HG03558 (cell line): ENCODE measurements around the gene ADGRG7.
"Not testable (repeated sequence)": the region's sequence is repeated elsewhere in the genome, so short reads cannot be mapped to it uniquely, and the experiment has no call there.

Experiments
- ATAC-seq: cut with Tn5 transposase; IDR thresholded peaks from one replicate; pipeline ENCODE4 v1.9.1; 2021; ENCODE audit warnings: moderate number of reproducible peaks; ENCODE audit not compliant: unreplicated experiment; ENCODE audit errors: extremely low read depth

The ADGRG7 gene, protein sequence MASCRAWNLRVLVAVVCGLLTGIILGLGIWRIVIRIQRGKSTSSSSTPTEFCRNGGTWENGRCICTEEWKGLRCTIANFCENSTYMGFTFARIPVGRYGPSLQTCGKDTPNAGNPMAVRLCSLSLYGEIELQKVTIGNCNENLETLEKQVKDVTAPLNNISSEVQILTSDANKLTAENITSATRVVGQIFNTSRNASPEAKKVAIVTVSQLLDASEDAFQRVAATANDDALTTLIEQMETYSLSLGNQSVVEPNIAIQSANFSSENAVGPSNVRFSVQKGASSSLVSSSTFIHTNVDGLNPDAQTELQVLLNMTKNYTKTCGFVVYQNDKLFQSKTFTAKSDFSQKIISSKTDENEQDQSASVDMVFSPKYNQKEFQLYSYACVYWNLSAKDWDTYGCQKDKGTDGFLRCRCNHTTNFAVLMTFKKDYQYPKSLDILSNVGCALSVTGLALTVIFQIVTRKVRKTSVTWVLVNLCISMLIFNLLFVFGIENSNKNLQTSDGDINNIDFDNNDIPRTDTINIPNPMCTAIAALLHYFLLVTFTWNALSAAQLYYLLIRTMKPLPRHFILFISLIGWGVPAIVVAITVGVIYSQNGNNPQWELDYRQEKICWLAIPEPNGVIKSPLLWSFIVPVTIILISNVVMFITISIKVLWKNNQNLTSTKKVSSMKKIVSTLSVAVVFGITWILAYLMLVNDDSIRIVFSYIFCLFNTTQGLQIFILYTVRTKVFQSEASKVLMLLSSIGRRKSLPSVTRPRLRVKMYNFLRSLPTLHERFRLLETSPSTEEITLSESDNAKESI

DNA sequence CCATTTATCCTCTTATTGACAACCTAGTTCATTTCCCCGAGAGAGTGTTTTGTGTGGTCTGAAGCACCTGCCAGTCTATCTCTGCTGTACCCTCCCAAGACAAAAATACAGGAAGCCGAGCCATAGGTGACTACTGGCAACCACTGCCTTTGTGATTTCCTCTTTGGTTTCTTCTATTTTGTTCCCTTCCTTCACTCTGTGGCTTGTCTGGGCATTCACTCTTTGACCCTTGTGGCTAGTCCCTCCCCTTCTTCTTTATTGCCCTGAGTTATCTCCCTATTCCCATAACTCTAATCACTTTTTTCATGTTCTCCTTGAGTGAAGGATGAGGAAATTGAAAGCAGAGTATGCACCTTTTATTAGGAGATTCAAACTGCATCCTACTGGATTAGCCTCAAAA is at the start of gene ADGRG7:
Gene ADGRG7, plus strand, starts transcription at position 297 of the 400 bp plus-strand sequence. CDS start 256 bp downstream, outside the sequence.
- no peak for ATAC-seq

DNA sequence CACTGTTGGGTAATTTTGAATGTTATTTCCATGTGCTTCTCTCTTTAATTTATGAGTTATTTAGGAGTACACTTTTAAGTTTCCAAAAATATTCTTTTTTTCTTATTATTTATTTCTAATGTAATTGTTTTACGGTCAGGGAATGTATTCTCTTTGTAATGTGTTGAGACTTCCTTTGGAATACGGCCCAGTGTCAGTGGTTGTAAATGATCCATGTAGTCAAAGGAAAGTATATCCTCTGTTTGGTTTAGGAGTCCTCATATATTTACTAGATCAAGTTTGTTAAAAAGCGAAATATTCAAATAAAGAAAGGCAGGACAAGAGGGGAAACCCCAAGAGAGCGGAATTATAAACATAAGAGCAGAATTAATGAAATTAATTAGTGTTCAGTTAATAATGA is 49.0 kb upstream of the ADGRG7 start:
- no peak for ATAC-seq

DNA sequence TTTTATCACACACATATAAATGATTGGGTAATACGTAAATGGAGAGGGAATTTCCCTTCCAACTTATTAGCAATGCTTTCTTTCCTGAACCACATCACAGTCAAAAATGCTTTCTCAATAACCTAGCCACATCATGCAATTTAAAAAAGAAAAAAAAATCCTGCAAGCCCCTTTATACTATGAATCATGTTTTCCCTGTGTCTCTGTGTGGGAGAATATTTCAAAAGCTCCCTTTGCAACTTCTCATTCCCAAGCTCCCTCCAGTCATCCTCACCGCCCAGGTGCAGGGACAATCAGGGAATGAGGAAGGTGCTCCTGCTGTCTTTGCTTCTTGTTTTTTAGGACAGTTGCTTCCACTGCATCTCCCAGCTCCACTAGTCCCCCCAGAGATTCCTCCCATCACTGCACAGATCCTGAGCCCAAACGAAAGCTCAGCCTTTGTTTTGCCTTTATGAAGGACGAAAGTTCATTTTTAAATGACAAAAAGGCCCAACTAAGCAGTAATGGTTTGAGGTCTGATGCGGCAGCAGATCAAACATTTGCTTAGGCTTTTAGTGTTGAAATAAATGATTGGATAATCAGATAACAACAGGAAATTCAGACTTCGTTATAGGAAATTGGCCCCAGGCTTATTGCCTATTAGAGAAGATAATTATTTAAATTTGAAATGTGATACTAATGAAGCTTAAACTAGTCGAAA is 47.8 kb upstream of the ADGRG7 start:
- no peak for ATAC-seq

DNA sequence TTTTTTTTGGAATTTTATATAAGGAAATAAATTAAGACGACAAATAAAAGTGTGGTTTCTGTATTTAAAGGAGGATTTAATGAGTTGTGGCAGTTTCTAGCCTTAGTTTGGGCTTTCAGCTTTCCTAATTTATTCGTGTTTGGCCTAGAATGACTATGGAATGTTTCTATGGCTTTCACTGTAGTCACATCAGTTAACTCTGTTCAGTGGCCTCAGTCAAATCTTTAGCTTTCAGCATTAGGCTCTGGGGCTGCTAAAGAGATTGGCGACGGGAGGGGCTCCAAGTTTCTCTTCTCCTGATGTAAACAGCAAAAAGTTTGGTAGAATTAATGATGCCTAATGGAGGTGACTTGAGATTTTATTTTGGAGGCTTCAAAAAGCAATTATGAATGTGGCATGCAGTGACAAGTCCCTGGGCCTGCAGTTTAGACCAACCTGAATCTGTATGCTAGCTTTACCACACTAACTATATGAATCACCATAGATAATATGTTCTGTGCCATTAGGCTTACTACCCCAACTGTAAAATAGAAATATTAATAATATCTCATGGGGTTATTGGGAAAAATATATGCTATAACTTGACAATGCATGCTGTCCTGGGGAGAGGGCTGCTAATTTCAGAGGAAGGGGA is 47.1 kb upstream of the ADGRG7 start:
- no peak for ATAC-seq

DNA sequence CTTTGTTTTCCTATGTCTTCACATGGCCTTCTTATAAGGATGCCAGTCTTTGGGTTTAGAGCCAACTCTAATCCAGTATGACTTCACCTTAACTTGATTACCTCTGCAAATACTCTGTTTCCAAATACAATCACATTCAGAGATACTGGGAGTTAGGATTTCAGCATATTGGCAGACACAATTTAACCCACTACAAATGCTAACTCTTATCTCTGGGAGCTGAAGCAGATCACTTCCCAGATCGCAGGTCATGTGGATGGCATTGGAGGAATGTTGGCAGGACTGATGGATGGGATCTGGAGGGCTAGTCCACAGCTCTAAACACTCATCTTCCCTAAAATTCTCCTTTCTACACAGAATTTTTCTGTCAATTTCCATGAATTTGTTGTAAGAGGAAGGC is 46.2 kb upstream of the ADGRG7 start:
- no peak for ATAC-seq

DNA sequence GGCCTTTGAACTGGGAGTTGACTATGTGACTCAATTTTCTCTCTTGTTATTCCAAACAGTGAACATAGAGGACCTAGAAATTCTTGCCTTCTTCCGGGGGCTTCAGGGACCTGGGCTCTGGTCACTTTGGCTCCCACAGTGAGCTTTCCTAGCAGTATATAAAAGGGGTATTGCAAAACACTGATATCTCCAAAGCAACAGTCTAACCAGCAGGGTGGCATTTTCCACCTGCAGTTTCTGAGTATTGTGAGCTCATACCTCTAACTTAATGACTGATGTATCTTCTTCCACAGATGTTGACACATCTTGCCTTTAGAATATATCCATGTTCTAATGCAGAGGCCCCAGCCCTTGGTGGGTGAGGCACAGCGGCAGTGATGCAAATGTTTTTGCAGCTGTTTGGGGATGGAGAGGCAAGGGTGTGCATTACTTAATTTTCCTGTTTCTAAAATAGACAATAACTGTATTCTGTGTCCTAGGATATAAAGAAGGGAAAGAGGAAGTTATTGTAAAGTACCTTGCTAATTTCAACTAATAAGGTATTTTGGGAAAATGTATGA is 45.7 kb upstream of the ADGRG7 start:
- no peak for ATAC-seq

DNA sequence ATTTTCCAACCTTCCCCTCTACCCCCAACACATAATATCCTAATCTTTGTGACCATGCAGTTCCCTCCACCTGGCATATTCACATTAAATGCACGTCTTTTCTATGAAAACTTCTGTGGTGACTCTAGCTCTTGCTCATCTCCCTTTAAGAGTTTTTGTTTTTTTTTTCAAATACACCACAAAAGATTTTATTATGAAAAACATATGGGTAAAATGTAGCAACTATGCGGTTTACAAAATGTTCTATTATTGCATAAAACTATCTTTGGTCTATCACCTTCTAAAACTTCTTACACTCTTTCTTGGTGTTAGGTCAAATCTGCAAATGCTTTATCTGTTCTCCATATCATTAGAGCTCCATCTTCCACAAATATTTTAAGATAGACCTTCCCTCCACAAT is 38.6 kb upstream of the ADGRG7 start:
- ATAC-seq = no peak

DNA sequence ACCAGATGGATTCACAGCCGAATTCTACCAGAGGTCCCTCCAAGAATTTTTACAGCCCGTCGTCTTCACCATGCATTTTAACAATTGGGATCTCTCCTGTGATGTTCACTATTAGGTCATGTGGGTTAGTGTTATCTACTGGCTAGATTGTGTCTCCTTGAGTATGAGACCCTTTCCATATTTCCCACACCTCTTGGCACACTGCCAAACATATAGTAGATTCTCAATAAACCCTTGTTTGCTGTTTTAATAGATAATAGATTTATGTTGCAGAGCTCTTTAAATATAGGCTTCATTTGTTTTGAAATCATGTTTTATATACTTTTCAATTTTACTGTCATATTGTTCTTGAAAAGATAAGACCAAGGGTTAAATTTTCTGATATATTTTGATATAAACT is 34.9 kb upstream of the ADGRG7 start:
- ATAC-seq = no peak

DNA sequence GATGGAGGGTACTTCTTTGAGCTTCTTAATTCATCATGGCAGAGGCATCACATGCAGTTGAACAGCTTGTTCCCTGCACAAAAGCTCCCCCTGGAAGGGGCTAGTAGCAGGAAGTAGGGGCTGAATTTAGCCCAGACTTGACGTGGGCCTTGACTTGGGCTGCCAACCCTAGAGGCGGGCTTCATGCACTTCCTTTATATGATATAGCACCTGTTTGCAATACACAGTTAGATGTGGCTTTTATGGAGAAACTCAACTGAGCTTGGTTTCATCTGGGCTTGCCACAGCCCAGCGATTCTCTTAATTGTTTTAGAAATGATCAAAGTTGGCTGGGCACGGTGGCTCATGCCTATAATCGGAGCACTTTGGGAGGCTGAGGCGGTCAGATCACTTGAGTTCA is 33.7 kb upstream of the ADGRG7 start:
- no peak for ATAC-seq

DNA sequence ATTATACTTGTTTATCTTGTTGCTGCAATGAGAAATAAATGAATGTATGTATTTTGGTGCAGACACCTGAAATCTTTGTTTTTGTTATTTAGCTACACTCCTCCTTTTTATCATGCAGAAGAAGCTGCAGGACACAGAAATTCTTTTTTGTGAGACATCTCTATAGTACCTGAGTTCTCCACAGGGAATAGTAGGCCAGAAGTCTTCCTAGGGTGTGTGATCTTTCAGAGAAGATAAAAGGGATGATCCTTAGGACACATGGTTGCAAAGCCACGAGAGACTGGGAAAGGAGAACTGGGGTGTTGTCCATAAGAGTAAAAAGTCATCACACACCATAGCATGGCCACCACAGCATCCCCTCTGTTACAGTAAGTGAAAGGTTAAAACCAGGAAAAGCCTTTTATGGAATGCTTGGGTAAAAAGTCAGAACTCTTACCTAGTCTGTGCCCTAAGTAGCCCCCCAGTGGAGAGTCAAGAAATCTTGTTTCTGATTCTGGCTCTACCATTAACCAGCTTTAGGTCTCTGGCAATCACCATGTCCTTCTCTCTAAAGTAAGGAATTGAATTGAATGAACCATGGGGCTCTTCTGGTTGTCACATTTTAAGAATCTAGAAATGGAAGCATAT is 31.9 kb upstream of the ADGRG7 start:
- no peak for ATAC-seq

DNA sequence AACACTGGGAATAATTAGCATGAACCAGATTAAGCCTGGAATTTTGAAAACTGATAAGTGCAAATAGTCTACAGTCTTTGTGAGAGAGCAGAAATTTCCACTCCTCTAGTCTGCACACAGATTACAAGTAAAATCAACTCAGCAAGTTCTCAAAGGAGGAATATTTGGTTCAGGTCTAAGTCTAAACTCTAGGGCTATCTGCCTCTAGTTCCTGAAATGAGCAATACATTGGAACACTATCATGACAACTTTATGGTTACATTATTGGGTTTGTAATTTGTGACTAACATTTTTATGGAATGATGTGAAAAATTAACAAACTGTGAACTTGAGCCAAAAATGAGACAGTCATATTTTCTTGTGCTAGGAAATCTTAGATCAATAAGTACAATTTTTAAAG is 30.8 kb upstream of the ADGRG7 start:
- no peak for ATAC-seq

DNA sequence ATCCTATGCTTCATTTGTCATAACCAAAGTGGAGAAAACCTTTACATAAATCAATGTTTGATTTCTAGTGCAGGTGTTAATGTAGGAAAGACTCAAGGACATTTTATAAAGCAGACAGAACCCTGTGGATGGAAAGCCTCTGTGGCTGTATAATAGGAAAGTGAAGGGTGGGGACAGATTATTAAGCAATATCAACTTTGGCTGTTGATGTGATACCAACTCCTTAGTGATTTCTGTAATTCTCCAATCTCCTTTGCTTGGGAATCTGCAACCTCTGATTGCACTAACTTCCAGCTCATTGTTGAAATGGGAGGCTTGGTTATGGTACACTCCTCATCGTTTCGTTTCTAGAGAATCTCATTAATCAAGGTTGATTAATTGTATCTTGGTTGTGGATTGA is 29.3 kb upstream of the ADGRG7 start:
- ATAC-seq = no peak

DNA sequence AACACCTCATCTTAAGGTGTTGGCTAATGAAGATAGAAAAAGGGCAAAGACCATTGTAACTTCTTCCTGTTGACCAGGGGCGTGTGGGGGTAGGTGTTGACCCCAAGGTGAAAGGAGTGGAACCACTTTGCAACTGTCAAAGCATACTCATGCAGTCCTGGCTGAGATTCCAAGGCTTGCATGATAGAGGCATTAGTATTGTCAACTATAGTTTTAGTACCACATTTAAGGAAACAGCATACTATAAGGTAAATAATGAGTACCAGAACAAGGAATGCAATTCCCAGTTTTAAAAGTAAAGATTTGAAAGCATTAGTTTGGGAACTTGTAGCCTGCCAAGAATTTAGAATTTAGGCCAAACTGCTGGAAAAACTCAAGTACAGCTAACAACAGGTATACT is 27.8 kb upstream of the ADGRG7 start:
- no peak for ATAC-seq

DNA sequence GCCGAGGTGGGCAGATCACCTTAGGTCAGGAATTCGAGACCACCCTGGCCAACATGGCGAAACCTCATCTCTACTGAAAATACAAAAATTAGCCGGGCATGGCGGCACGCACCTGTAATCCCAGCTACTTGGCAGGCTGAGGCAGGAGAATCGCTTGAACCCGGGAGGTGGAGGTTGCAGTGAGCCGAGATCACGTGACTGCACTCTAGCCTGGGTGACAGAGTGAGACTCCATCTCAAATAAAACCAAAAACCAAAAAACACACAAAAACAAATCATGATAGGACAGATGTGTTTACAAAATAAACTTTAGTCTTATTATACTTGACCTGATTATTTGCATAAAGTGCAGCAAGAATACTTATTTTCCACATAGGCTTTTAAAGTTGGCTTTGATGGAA is 27.2 kb upstream of the ADGRG7 start:
- not testable (repeated sequence) for ATAC-seq

DNA sequence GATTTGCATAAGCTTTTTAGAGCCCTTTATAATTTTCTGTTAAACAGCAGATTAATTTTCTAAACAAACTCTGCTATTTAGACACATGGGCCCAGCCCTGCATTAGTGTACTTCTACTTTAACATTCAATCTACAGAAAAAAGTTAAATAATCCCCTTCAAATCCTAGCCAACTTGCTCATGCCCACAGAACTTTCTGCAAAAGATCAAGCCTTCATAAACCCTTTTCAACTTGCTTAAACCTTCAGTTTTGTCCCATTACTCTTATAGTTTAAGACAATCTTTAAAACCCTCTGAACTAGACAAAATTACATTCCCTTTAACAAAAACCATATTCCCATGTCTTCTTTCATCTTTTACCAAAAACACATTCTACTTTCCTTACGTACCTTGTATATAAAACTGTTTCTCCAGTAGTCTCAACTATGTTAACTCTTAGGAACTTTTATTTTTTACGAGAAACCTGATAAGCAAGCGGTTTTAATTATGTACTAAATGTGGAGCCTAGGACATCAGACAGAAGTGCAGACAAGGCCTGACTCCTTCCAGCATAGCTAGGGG is 25.2 kb upstream of the ADGRG7 start:
- no peak for ATAC-seq

DNA sequence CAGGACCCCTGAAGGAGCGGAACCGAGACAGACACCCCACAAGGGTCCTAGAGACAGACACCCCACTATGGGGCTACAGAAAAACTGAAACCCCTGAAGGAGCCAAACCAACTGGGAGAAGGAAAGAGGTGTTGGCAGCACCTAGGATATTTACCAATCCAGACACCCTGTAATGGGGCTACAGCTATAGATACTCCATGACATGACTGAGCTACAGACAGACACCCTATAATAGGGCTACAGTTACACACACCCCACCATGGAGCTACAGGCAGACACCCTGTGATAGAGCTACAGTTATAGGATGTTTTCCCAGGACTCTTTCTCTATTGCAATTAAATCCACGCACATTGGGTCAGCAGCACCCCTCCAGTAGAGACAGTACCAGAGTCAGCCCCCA is 22.6 kb upstream of the ADGRG7 start:
- no peak for ATAC-seq

DNA sequence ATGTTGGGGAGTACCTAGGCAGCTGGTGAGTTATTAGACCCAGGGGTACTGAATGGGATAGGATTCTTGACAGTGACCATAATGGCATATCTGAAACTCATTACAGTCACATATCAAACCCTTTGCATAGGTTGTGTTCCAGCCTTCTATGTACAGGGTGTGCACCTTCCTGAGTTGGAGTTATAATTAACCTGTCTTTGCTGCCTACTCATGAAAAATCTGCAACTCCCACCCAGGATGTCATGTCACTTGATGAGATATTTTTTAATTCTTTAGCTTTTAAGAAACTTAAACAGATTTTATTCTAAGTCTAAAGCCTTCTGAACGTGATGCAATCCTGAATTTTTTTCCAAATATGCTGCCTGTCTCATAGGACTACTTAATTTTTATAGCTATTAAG is 21.1 kb upstream of the ADGRG7 start:
- no peak for ATAC-seq

DNA sequence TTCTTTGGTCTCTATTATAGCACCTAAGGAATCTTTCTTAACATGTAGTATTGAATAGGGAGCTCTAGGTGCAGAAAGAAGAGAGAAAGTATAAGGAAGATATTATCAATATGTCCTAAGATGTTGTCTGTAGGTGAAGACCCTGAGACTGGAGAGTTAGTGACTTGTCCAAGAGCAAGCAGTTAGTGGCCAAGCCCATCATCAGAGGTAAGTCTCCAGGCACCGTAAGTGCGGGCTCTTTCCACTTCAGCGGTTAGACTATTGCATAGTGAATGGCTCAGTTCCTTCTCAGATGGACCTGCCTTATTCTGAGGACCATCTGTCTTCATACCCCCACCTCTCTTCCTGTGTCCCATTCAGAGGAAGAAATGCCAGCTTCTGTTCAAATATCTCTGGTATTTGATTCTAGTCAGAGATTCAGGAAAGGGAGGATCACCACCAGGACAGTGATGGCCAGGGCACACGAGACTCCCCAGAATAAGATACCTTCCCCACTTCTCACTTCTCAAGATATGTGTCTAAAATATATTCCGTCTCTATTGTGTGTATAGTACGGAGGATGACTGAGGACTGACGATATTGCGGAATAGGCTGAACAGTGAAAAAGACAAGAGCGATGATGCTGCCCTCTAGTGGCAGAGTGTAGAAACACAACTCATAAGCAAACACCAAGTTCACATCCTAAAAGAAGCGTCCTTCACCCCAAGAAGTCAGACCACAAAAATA is 19.1 kb upstream of the ADGRG7 start:
- ATAC-seq = peak; percentile 68

DNA sequence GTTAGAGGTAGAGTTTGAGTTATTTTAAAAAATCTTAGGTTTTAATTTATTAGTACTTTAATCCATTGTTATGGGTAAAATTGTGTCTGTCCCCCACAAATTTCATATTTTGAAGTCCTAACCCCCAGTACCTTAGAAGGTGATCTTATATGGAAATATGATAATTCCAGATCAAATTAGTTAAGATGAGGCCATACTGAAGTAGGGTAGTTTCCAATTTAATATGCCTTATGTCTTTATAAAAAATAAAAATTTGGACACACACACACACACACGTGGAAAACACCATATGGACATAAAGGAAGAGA is 18.6 kb upstream of the ADGRG7 start:
- no peak for ATAC-seq
